Testis (tissue), 3 donors: Measurements from ENCODE around the gene APAF1. TPM values are rescaled to one million over a fixed set of nuclear protein-coding genes. Genes with fewer than 3 reads are reported as not detected.

Experiments
- DNase-seq: peaks from one replicate; pipeline ENCODE4 v3.0.0-alpha.2; 2019
- H3K27ac ChIP-seq, 2 donors: fragments of 200-600 bp; sonication (generic); one replicate each; pipeline ENCODE4 v1.5.1; 2019
- H3K27me3 ChIP-seq: fragments of 200-600 bp; sonication (generic); one replicate; pipeline ENCODE4 v1.5.1; 2019
- H3K36me3 ChIP-seq: fragments of 200-600 bp; sonication (generic); one replicate; pipeline ENCODE4 v1.5.1; 2017; ENCODE audit warnings: low read depth; ENCODE audit errors: missing control alignments
- H3K4me1 ChIP-seq: fragments of 200-600 bp; sonication (generic); one replicate; pipeline ENCODE4 v1.5.1; 2019
- H3K4me3 ChIP-seq, 2 donors: fragments of 200-600 bp; sonication (generic); one replicate each; pipeline ENCODE4 v1.5.1; 2017 to 2019
- H3K9me3 ChIP-seq: fragments of 200-600 bp; sonication (generic); one replicate; pipeline ENCODE4 v1.5.1; 2017
- CTCF ChIP-seq, 3 experiments: fragments of 450-650 bp in 2 of 3; fragments of 200-600 bp in 1 of 3; sonication (generic) in 1 of 3; IDR thresholded peaks; one replicate each; pipeline ENCODE4 v1.5.1; 2016 to 2019; ENCODE audit warnings: antibody characterized with exemption in 3 of 3, mild to moderate bottlenecking in 2 of 3, moderate library complexity in 1 of 3
- POLR2A ChIP-seq: fragments of 450-650 bp; IDR thresholded peaks from one replicate; pipeline ENCODE4 v1.6.1; 2017; ENCODE audit warnings: antibody characterized with exemption, mild to moderate bottlenecking, moderate library complexity
- WGBS, 2 donors: methylation state at CpG; one replicate each; pipeline ENCODE4 v1.1.5; 2018; 5-methylcytosine and 5-hydroxymethylcytosine counted together
- intact Hi-C: fragments of 100-400 bp; cut with DNase I; formaldehyde crosslinking; loops from one replicate; pipeline ENCODE4 v1.15.1; 2023; ENCODE audit warnings: low total_unique reads
- polyA plus RNA-seq: library from polyadenylated mRNA; stranded (reverse); fragments of 350-450 nt; fragmentation: Illumina TruSeq; extraction: RNeasy Lipid Tissue Mini Kit (QIAGEN cat#74804); gene quantifications from one replicate; pipeline ENCODE4 v1.2.3, GENCODE V29; 2014; ENCODE audit warnings: low read depth, low replicate concordance; ENCODE audit not compliant: insufficient read depth
- total RNA-seq, 2 donors: library from RNA; depleted of rRNA; stranded (reverse); fragments of >200 nt; gene quantifications; one replicate each; pipeline ENCODE4 v1.2.3, GENCODE V29; 2016

The APAF1 gene
- total and polyA plus RNA-seq, 3 donors from 2014 or later: 5.8 to 11.1 (median 10.6) TPM

GRCh38 chr12:98769068-98769467 is 124.0 kb downstream of the APAF1 start:
- no peak for DNase-seq
- H3K9me3 ChIP-seq: no peaks in the 10 kb centered on the region
- H3K36me3 ChIP-seq: no peaks in the 10 kb centered on the region
- H3K27ac ChIP-seq: no peak overlapping the region
- no peaks in the 10 kb centered on the region for H3K27me3 ChIP-seq
- intact Hi-C loops: no loop called here
- H3K4me3 ChIP-seq: no peak overlapping the region
- no peaks in the 10 kb centered on the region for H3K4me1 ChIP-seq
- TF ChIP-seq CTCF (IDR thresholded peaks at IDR 0.05) (no peak), POLR2A (no peak)

GRCh38 chr12:98770230-98770629 is 125.1 kb downstream of the APAF1 start:
- DNase-seq: no peak
- Histone ChIP-seq H3K4me1 (no peaks in the 10 kb centered on the region), H3K27ac (no peak overlapping the region), H3K36me3 (no peaks in the 10 kb centered on the region), H3K27me3 (no peaks in the 10 kb centered on the region), H3K4me3 (no peak overlapping the region), H3K9me3 (no peaks in the 10 kb centered on the region)
- 90 to 93% methylated on average over 4 of the region's 4 CpGs for WGBS, 2 donors
- intact Hi-C loops: no loop called here
- TF ChIP-seq POLR2A (no peak), CTCF (IDR thresholded peaks at IDR 0.05) (no peak)

GRCh38 chr12:98771811-98772752 is 127.0 kb downstream of the APAF1 start:
- no peaks in the 10 kb centered on the region for H3K9me3 ChIP-seq
- H3K27ac ChIP-seq: no peak overlapping the region
- no peak overlapping the region for H3K4me3 ChIP-seq
- no peaks in the 10 kb centered on the region for H3K4me1 ChIP-seq
- no peak for DNase-seq
- TF ChIP-seq CTCF (IDR thresholded peaks at IDR 0.05) (no peak), POLR2A (no peak)
- H3K36me3 ChIP-seq: no peaks in the 10 kb centered on the region
- intact Hi-C loops: no loop called here
- 93% methylated on average over 8 of the region's 8 CpGs for WGBS, 2 donors
- H3K27me3 ChIP-seq: no peaks in the 10 kb centered on the region

- intact Hi-C loops: no loop called here
- no peak overlapping the region for H3K4me3 ChIP-seq
- H3K4me1 ChIP-seq: no peaks in the 10 kb centered on the region
- no peak for TF ChIP-seq POLR2A
- TF ChIP-seq CTCF (IDR thresholded peaks at IDR 0.05): no peak
- WGBS, 2 donors: 95 to 100% methylated on average over 3 of the region's 3 CpGs
- DNase-seq: no peak
- no peaks in the 10 kb centered on the region for H3K36me3 ChIP-seq
- no peaks in the 10 kb centered on the region for H3K27me3 ChIP-seq
- H3K27ac ChIP-seq: no peak overlapping the region
- no peaks in the 10 kb centered on the region for H3K9me3 ChIP-seq
These were observed 127.7 kb downstream of the APAF1 start for GRCh38 chr12:98772818-98773217.

GRCh38 chr12:98780261-98780660 is 135.2 kb downstream of the APAF1 start:
- intact Hi-C loops: no loop called here
- no peak for TF ChIP-seq POLR2A
- TF ChIP-seq CTCF (IDR thresholded peaks at IDR 0.05): no peak
- no peaks in the 10 kb centered on the region for H3K36me3 ChIP-seq
- H3K9me3 ChIP-seq: no peaks in the 10 kb centered on the region
- H3K4me3 ChIP-seq: no peak overlapping the region
- no peaks in the 10 kb centered on the region for H3K4me1 ChIP-seq
- DNase-seq: no peak
- no peaks in the 10 kb centered on the region for H3K27me3 ChIP-seq
- no peak overlapping the region for H3K27ac ChIP-seq
- WGBS, 2 donors: 70 to 74% methylated on average over 4 of the region's 4 CpGs
